PC-9 (cell line): ENCODE data around the gene YRDC. TPM values are rescaled to one million over a fixed set of nuclear protein-coding genes. Genes with fewer than 3 reads are reported as not detected.
A peak's percentile ranks its signal among the peaks of the same experiment; 100 is the strongest.

Source experiments
- BruUV-seq: library from RNA; stranded (reverse); fragments of 400-500 nt; replicated peaks from 2 replicates; lab custom pipeline; 2021; lab: Mats Ljungman, UMichigan
- CTCF ChIA-PET: fragments of 300-600 bp; sonication (Branson Sonifier 250); formaldehyde crosslinking; loops from one replicate; lab custom pipeline; 2022; ENCODE audit warnings: antibody characterized with exemption; lab: Charles Lee
- POLR2A ChIA-PET: fragments of 300-600 bp; sonication (Branson Sonifier 250); formaldehyde crosslinking; loops from one replicate; lab custom pipeline; 2022; ENCODE audit warnings: antibody characterized with exemption; ENCODE audit not compliant: unreplicated experiment; lab: Charles Lee
- DNase-seq, 2 experiments: peaks; one replicate each; pipeline versions ENCODE4 v3.0.0 to v3.0.0-alpha.2; 2015 to 2022; ENCODE audit warnings: mixed read lengths in 1 of 2
- H2AFZ ChIP-seq: fragments of 200-600 bp; sonication (generic); 2 replicates; pipeline ENCODE4 v1.8.1; 2017; ENCODE audit warnings: antibody characterized with exemption
- H3F3A ChIP-seq: fragments of 200-600 bp; sonication (generic); 2 replicates; pipeline ENCODE4 v1.8.1; 2017; ENCODE audit warnings: antibody characterized with exemption, mild to moderate bottlenecking, low read depth; ENCODE audit not compliant: insufficient read depth
- H3K27ac ChIP-seq: fragments of 200-600 bp; sonication (generic); 2 replicates; pipeline ENCODE4 v1.6.1; 2016; ENCODE audit warnings: mixed run types
- H3K27me3 ChIP-seq: fragments of 200-600 bp; sonication (generic); 2 replicates; pipeline ENCODE4 v1.6.1; 2016; ENCODE audit warnings: low read depth, mixed run types; ENCODE audit not compliant: insufficient read depth
- H3K36me3 ChIP-seq: fragments of 200-600 bp; sonication (generic); 2 replicates; pipeline ENCODE4 v1.6.1; 2016; ENCODE audit warnings: low read depth, mixed run types
- H3K4me1 ChIP-seq: fragments of 200-600 bp; sonication (generic); replicated peaks from 2 replicates; pipeline ENCODE4 v1.6.1; 2016; ENCODE audit warnings: mixed run types; ENCODE audit not compliant: insufficient read depth
- H3K4me2 ChIP-seq: fragments of 200-600 bp; sonication (generic); 2 replicates; pipeline ENCODE4 v1.6.1; 2017; ENCODE audit warnings: mixed run types
- H3K4me3 ChIP-seq: fragments of 200-600 bp; sonication (generic); 2 replicates; pipeline ENCODE4 v1.6.1; 2016; ENCODE audit warnings: mixed run types
- H3K79me2 ChIP-seq: fragments of 200-600 bp; sonication (generic); 2 replicates; pipeline ENCODE4 v1.6.1; 2017; ENCODE audit warnings: low read depth, mixed run types
- H3K9me2 ChIP-seq: fragments of 200-600 bp; sonication (generic); 2 replicates; pipeline ENCODE4 v1.8.1; 2017; ENCODE audit warnings: mild to moderate bottlenecking; ENCODE audit not compliant: insufficient read depth
- H3K9me3 ChIP-seq: fragments of 200-600 bp; sonication (generic); 2 replicates; pipeline ENCODE4 v1.8.1; 2016; ENCODE audit warnings: low read depth; ENCODE audit not compliant: insufficient read depth
- H4K20me1 ChIP-seq: fragments of 200-600 bp; sonication (generic); 2 replicates; pipeline ENCODE4 v1.8.1; 2017; ENCODE audit not compliant: insufficient read depth
- EZH2 ChIP-seq: fragments of 200-600 bp; sonication (generic); IDR thresholded peaks from 2 replicates; pipeline ENCODE4 v1.8.0; 2017; ENCODE audit warnings: antibody characterized with exemption, low read depth
- intact Hi-C: fragments of 100-400 bp; cut with micrococcal nuclease; formaldehyde crosslinking; loops from one replicate; pipeline ENCODE4 v1.10.0; 2022; ENCODE audit not compliant: unreplicated experiment
- total RNA-seq: library from RNA; stranded (reverse); gene quantifications from 2 replicates; pipeline ENCODE4 v1.2.3, GENCODE V29; 2021
- TF ChIP-seq, protein P1 (sequence below): fragments of 200-600 bp; sonication (generic); conservative IDR thresholded peaks from 2 replicates; pipeline ENCODE4 v1.6.1; 2017; ENCODE audit warnings: mixed run types, antibody characterized with exemption, mild to moderate bottlenecking, moderate library complexity

Gene YRDC
- total RNA-seq, 1 experiment from 2014 or later: 13.2 TPM

DNA sequence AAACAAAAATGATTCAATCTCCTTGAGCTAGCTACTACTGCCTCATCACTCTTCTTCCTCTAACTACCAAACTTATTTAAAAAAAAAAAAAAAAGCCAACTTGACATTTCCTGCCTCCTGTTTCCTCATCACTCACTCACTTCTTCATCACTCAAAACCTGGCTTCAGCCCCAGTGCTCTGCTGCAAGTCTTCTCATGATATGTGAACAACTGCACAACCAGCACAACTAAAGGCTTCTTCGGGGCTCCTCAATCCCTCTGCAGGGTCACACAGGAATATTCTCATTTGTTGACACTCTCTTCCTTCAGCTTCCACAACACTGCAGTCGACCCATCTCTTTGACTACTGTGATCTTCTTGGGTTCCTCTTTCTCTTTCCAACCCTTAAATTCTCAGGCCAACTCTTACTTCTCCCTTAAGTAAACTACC is 43.8 kb upstream of the YRDC start:
- POLR2A ChIA-PET: no interaction called here
- Histone ChIP-seq H3K27me3 (no peaks in the 10 kb centered on the region), H2AFZ (no peak overlapping the region), H3K79me2 (peaks cover 88% of the 10 kb centered on the region), H3K4me1 (peaks cover 46% of the 10 kb centered on the region), H3K9me3 (no peaks in the 10 kb centered on the region), H4K20me1 (no peaks in the 10 kb centered on the region), H3K36me3 (peaks cover 20% of the 10 kb centered on the region), H3K4me2 (peak overlapping the region; percentile 96), H3K27ac (peak overlapping the region; percentile 97), H3K4me3 (0 out of 2 replicates have a peak overlapping the region, but pooled peaks have one; percentile 44), H3K9me2 (no peaks in the 10 kb centered on the region), H3F3A (peaks cover 33% of the 10 kb centered on the region)
- CTCF ChIA-PET: interaction anchor here (1.7 kb wide), 1 partner anchor 8 kb away, joined by 8 read pairs; the partner anchor contains the start of gene MTF1
- intact Hi-C loops: loop anchor here (10.0 kb wide), 1 partner anchor 377 kb away; the partner anchor contains the start of gene ZC3H12A
- TF ChIP-seq, protein P1, sequence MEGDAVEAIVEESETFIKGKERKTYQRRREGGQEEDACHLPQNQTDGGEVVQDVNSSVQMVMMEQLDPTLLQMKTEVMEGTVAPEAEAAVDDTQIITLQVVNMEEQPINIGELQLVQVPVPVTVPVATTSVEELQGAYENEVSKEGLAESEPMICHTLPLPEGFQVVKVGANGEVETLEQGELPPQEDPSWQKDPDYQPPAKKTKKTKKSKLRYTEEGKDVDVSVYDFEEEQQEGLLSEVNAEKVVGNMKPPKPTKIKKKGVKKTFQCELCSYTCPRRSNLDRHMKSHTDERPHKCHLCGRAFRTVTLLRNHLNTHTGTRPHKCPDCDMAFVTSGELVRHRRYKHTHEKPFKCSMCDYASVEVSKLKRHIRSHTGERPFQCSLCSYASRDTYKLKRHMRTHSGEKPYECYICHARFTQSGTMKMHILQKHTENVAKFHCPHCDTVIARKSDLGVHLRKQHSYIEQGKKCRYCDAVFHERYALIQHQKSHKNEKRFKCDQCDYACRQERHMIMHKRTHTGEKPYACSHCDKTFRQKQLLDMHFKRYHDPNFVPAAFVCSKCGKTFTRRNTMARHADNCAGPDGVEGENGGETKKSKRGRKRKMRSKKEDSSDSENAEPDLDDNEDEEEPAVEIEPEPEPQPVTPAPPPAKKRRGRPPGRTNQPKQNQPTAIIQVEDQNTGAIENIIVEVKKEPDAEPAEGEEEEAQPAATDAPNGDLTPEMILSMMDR: no peak
- no peak for TF ChIP-seq EZH2
- no TSS peak for BruUV-seq
- DNase-seq: no peak

DNA sequence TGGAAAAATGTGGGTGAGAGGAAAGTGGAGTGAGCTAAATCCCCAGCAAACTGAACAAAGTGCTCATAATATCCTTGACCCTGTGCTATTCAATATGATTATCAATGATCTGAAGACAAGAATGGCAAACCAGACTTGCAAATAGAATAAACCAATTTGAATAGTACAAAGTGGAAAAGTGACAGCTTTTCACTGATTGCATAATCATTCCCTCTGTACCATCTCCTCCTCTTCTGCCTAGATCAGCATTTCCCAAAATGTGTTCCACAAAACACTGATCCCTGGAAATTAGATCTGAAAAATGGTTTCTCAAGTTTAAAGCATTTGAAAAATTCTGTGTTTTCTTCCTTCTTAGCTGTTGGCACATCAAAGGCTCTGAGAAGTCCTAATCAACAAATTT is 43.3 kb upstream of the YRDC start:
- TF ChIP-seq EZH2: no peak
- TF ChIP-seq, protein P1: no peak
- Histone ChIP-seq H3K4me1 (peaks cover 49% of the 10 kb centered on the region), H4K20me1 (no peaks in the 10 kb centered on the region), H3K27ac (peak overlapping the region; percentile 97), H3F3A (peaks cover 33% of the 10 kb centered on the region), H3K4me2 (peak overlapping the region; percentile 96), H3K79me2 (peaks cover 87% of the 10 kb centered on the region), H3K27me3 (no peaks in the 10 kb centered on the region), H3K9me2 (no peaks in the 10 kb centered on the region), H3K4me3 (peak overlapping the region; percentile 44; the same call in 1 of the 2 replicates), H2AFZ (no peak overlapping the region), H3K36me3 (peaks cover 16% of the 10 kb centered on the region), H3K9me3 (no peaks in the 10 kb centered on the region)
- BruUV-seq: no TSS peak
- intact Hi-C loops: loop anchor here (10.0 kb wide), 1 partner anchor 376 kb away; the partner anchor contains the start of gene ZC3H12A
- POLR2A ChIA-PET: interaction anchor here (0.7 to 0.9 kb wide), 2 partner anchors 8 to 28 kb away, joined by 4 to 6 read pairs; partner anchors contain the start of gene MTF1
- CTCF ChIA-PET: interaction anchor here (1.7 kb wide), 1 partner anchor 8 kb away, joined by 8 read pairs; the partner anchor contains the start of gene MTF1
- DNase-seq: no peak

GRCh38 chr1:37850352-37850955 is 42.4 kb upstream of the YRDC start:
- intact Hi-C loops: loop anchor here (1.0 to 10.0 kb wide), 2 partner anchors 9 to 376 kb away; partner anchors contain the start of genes MTF1 and ZC3H12A
- no TSS peak for BruUV-seq
- Histone ChIP-seq H3F3A (peaks cover 33% of the 10 kb centered on the region), H4K20me1 (no peaks in the 10 kb centered on the region), H3K9me3 (no peaks in the 10 kb centered on the region), H2AFZ (no peak overlapping the region), H3K4me3 (peak overlapping the region; percentile 44; the same call in 1 of the 2 replicates), H3K27me3 (no peaks in the 10 kb centered on the region), H3K4me1 (peaks cover 57% of the 10 kb centered on the region), H3K27ac (peak overlapping the region; percentile 97), H3K79me2 (peaks cover 87% of the 10 kb centered on the region), H3K4me2 (peak overlapping the region; percentile 96), H3K36me3 (peaks cover 16% of the 10 kb centered on the region), H3K9me2 (no peaks in the 10 kb centered on the region)
- CTCF ChIA-PET: interaction anchor here (0.6 to 1.7 kb wide), 4 partner anchors 9 to 1182 kb away, joined by 4 to 11 read pairs (median 6); partner anchors contain the start of gene MTF1
- POLR2A ChIA-PET: interaction anchor here (0.6 to 0.9 kb wide), 3 partner anchors 9 to 1386 kb away, joined by 3 to 5 read pairs (median 4); partner anchors contain the start of genes MRPS15 and MTF1
- DNase-seq: peak; percentile 24 to 97
- TF ChIP-seq, protein P1: no peak
- TF ChIP-seq EZH2: no peak
